HCT116 (cell line): ENCODE results near the gene ADGRA1.

ENCODE experiments used
- CTCF ChIP-seq, 3 experiments: fragments of 200-600 bp in 1 of 3; sonication (generic) in 1 of 3; IDR thresholded peaks in 2 of 3; conservative IDR thresholded peaks in 1 of 3; 2 replicates each; pipeline ENCODE4 v1.5.1; 2012 to 2017; ENCODE audit warnings: low read depth in 2 of 3, low read length in 2 of 3, antibody characterized with exemption in 1 of 3, borderline replicate concordance in 1 of 3, control low read depth in 1 of 3, mild to moderate bottlenecking in 1 of 3, mixed read lengths in 1 of 3, mixed run types in 1 of 3, moderate library complexity in 1 of 3; ENCODE audit not compliant: insufficient read depth in 1 of 3
- EZH2 ChIP-seq: fragments of 200-600 bp; sonication (generic); IDR thresholded peaks from 2 replicates; pipeline ENCODE4 v1.6.1; 2017; ENCODE audit warnings: antibody characterized with exemption, mixed run types
- EZH2phosphoT487 ChIP-seq: fragments of 200-600 bp; IDR thresholded peaks from 2 replicates; pipeline ENCODE4 v1.6.1; 2018; ENCODE audit warnings: antibody characterized with exemption, borderline replicate concordance
- POLR2A ChIP-seq: IDR thresholded peaks from 2 replicates; pipeline ENCODE4 v1.7.0; 2011; ENCODE audit warnings: borderline replicate concordance; ENCODE audit not compliant: insufficient read depth, insufficient read length; ENCODE audit errors: extremely low read depth
- TCF7L2 ChIP-seq: IDR thresholded peaks from 2 replicates; pipeline ENCODE4 v1.7.0; 2011; ENCODE audit warnings: borderline replicate concordance, inconsistent platforms; ENCODE audit not compliant: insufficient read depth, insufficient read length; ENCODE audit errors: extremely low read depth
- YY1 ChIP-seq: IDR thresholded peaks from 2 replicates; pipeline ENCODE4 v1.6.1; 2011; ENCODE audit warnings: low read length, low read depth, moderate library complexity, mild to moderate bottlenecking; ENCODE audit not compliant: insufficient replicate concordance; ENCODE audit errors: extremely low read depth
- ZBTB33 ChIP-seq: IDR thresholded peaks from 2 replicates; pipeline ENCODE4 v1.6.1; 2011; ENCODE audit warnings: mild to moderate bottlenecking, low read length, moderate library complexity; ENCODE audit not compliant: insufficient replicate concordance; ENCODE audit errors: extremely low read depth
- ZFX ChIP-seq: fragments of 450-650 bp; IDR thresholded peaks from 2 replicates; pipeline ENCODE4 v1.6.1; 2017
- ZNF274 ChIP-seq: fragments of 200-500 bp; sonication (Bioruptor generic); IDR thresholded peaks from 2 replicates; pipeline ENCODE4 v1.6.1; 2014; ENCODE audit warnings: mild to moderate bottlenecking, low read depth, low read length, inconsistent platforms

- TF ChIP-seq ZBTB33: no peak
- TF ChIP-seq CTCF (IDR thresholded peaks at IDR 0.05 in 2 of 3, conservative IDR thresholded peaks at IDR 0.05 in 1 of 3; ENCODE audit: borderline replicate concordance in 1 of 3, insufficient read depth in 1 of 3, low read depth in 2 of 3, low read length in 2 of 3): no peak
- TF ChIP-seq EZH2phosphoT487: no peak
- TF ChIP-seq ZFX: no peak
- TF ChIP-seq EZH2: no peak
- no peak for TF ChIP-seq POLR2A
- no peak for TF ChIP-seq TCF7L2
- no peak for TF ChIP-seq YY1
- no peak for TF ChIP-seq ZNF274
Observed at GRCh38 chr10:133157662-133158436, 70.1 kb downstream of the ADGRA1 start.
